Gastroesophageal sphincter (tissue), 4 donors: ENCODE measurements around the gene PPP1R37. TPM values are rescaled to one million over a fixed set of nuclear protein-coding genes. Genes with fewer than 3 reads are reported as not detected.
"Not testable (repeated sequence)": the region's sequence is repeated elsewhere in the genome, so short reads cannot be mapped to it uniquely, and the experiment has no call there.

Source experiments
- ATAC-seq: fragments of 150-250 bp; one replicate; pipeline ENCODE4 v1.9.1; 2016; ENCODE audit warnings: mild to moderate bottlenecking, moderate library complexity
- H3K27ac ChIP-seq, 4 donors: fragments of 200-600 bp; sonication (generic) in 3 of 4; 1 replicate in 3 of 4; 2 replicates in 1 of 4; pipeline ENCODE4 v1.5.1; 2016 to 2019
- H3K27me3 ChIP-seq: fragments of 200-600 bp; sonication (generic); one replicate; pipeline ENCODE4 v1.5.1; 2019
- H3K36me3 ChIP-seq, 2 donors: fragments of 200-600 bp; sonication (generic); one replicate each; pipeline ENCODE4 v1.5.1; 2019; ENCODE audit warnings: control low read depth in 1 of 2
- H3K4me1 ChIP-seq, 3 donors: fragments of 200-600 bp; sonication (generic); 1 replicate in 2 of 3; 2 replicates in 1 of 3; pipeline ENCODE4 v1.5.1; 2016 to 2019; ENCODE audit warnings: control low read depth in 2 of 3
- H3K4me3 ChIP-seq, 2 donors: fragments of 200-600 bp; sonication (generic); one replicate each; pipeline ENCODE4 v1.5.1; 2019; ENCODE audit warnings: mild to moderate bottlenecking in 1 of 2, moderate library complexity in 1 of 2
- H3K9me3 ChIP-seq, 3 donors: fragments of 200-600 bp; sonication (generic); one replicate each; pipeline ENCODE4 v1.5.1; 2017 to 2019; ENCODE audit warnings: control low read depth in 2 of 3
- CTCF ChIP-seq, 4 experiments: fragments of 200-600 bp in 2 of 4; fragments of 450-650 bp in 2 of 4; sonication (generic) in 1 of 4; IDR thresholded peaks; one replicate each; pipeline ENCODE4 v1.5.1; 2017 to 2019; ENCODE audit warnings: antibody characterized with exemption in 4 of 4, mild to moderate bottlenecking in 2 of 4, moderate library complexity in 2 of 4
- EP300 ChIP-seq: sonication (generic); formaldehyde crosslinking; IDR thresholded peaks from one replicate; pipeline ENCODE4 v1.6.1; 2017; ENCODE audit warnings: antibody characterized with exemption, mild to moderate bottlenecking
- POLR2A ChIP-seq, 2 donors: fragments of 450-650 bp; IDR thresholded peaks; one replicate each; pipeline ENCODE4 v1.6.1; 2017; ENCODE audit warnings: antibody characterized with exemption in 2 of 2, mild to moderate bottlenecking in 2 of 2, moderate library complexity in 1 of 2
- POLR2AphosphoS5 ChIP-seq: sonication (generic); formaldehyde crosslinking; IDR thresholded peaks from one replicate; pipeline ENCODE4 v1.6.1; 2017; ENCODE audit warnings: antibody characterized with exemption
- WGBS, 2 donors: methylation state at CpG; one replicate each; pipeline ENCODE4 v1.1.5; 2018; ENCODE audit warnings: low coverage in 1 of 2; 5-methylcytosine and 5-hydroxymethylcytosine counted together
- total RNA-seq, 4 donors: library from RNA; depleted of rRNA; stranded (reverse); fragments of >200 nt; gene quantifications; one replicate each; pipeline ENCODE4 v1.1.0, GENCODE V29; 2016

The PPP1R37 gene
- total RNA-seq, 4 donors from 2014 or later = 22.6 to 51.4 (median 24.6) TPM

- TF ChIP-seq CTCF (IDR thresholded peaks at IDR 0.05) = no peak
- Histone ChIP-seq H3K27ac (no peak overlapping the region), H3K9me3 (no peaks in the 10 kb centered on the region), H3K27me3 (no peaks in the 10 kb centered on the region), H3K4me1 (peaks cover 0 to 46% (median 21%) of the 10 kb centered on the region in 3 donors), H3K36me3 (no peaks in the 10 kb centered on the region), H3K4me3 (no peak overlapping the region)
- 84 to 97% methylated on average over 4 to 9 of the region's 16 CpGs for WGBS, 2 donors
- ATAC-seq = no peak
Observed at GRCh38 chr19:45104658-45105349, 11.8 kb downstream of the PPP1R37 start.

GRCh38 chr19:45106363-45106762, 13.4 kb downstream of the PPP1R37 start:
- not testable (repeated sequence) for H3K27me3 ChIP-seq
- 94 to 100% methylated on average over 1 to 10 of the region's 11 CpGs for WGBS, 2 donors

DNA sequence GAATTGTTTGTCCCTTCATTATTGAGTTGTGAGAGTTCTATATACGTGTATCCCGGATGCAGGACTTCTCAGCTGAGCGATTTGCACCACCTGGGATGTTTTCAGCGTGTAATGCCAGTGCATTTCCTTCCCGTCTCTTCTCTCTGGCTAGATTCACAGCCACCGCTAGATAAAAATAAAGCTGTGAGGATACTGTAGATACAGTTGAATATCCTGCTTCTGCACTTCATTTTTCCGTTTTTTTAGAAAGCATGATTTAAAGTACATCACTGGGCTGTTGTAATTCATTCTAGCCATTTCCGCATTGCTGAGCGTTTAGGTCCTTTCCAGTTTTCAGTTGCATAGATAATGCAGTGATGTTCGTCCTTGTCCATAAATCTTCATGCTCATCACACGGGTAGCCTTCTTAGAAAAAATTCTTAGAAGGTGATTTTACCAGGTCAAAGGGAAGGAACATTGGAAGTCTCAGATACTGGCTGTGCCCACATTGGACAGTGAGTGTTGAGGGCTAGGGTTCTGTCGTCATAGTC, 14.7 kb downstream of the PPP1R37 start:
- no peaks in the 10 kb centered on the region for H3K36me3 ChIP-seq
- ATAC-seq = no peak
- H3K9me3 ChIP-seq = no peaks in the 10 kb centered on the region
- no peaks in the 10 kb centered on the region for H3K27me3 ChIP-seq
- no peak overlapping the region for H3K27ac ChIP-seq
- no peak overlapping the region for H3K4me3 ChIP-seq
- 76 to 85% methylated on average over 11 to 12 of the region's 12 CpGs for WGBS, 2 donors
- peaks cover 0 to 32% (median 18%) of the 10 kb centered on the region in 3 donors for H3K4me1 ChIP-seq
- TF ChIP-seq CTCF (IDR thresholded peaks at IDR 0.05) (no peak), POLR2A (IDR thresholded peaks at IDR 0.05) (no peak), EP300 (no peak), POLR2AphosphoS5 (no peak)

More at GRCh38 chr19:45106363-45106762, 13.4 kb downstream of the PPP1R37 start:
- peaks cover 0 to 37% (median 21%) of the 10 kb centered on the region in 3 donors for H3K4me1 ChIP-seq
- not testable (repeated sequence) for H3K4me3 ChIP-seq, ATAC-seq, H3K36me3 ChIP-seq, H3K27ac ChIP-seq, H3K9me3 ChIP-seq

DNA sequence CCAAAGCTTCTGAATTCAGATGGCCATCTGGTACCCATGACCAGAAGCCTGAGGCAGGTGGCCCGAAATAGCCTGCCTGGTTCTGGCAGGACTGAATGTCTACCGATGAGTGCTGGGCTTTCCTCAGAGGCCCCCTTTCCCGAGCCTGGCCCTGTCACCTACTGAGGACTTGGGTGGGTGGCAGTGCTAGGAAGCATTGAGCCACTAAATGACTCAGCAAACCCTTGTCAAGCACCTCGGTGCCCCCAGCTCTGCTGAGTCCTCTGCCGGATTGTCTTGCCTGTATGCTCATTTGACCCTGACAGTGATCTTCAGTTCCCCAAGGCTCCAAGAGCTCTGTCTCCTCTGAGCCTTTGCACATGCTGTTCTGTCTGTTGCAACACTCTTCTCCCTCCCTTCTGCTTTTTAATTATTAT, 17.9 kb downstream of the PPP1R37 start:
- TF ChIP-seq CTCF (IDR thresholded peaks at IDR 0.05) = no peak
- TF ChIP-seq EP300 = no peak
- no peak for TF ChIP-seq POLR2A (IDR thresholded peaks at IDR 0.05)
- no peak for TF ChIP-seq POLR2AphosphoS5
- no peak overlapping the region for H3K4me3 ChIP-seq
- no peaks in the 10 kb centered on the region for H3K9me3 ChIP-seq
- 72 to 100% methylated on average over 3 to 4 of the region's 5 CpGs for WGBS, 2 donors
- H3K4me1 ChIP-seq = peaks cover 0 to under 1% (median 0%) of the 10 kb centered on the region in 3 donors
- H3K27ac ChIP-seq = no peak overlapping the region
- no peak for ATAC-seq
- H3K27me3 ChIP-seq = no peaks in the 10 kb centered on the region
- H3K36me3 ChIP-seq = no peaks in the 10 kb centered on the region

DNA sequence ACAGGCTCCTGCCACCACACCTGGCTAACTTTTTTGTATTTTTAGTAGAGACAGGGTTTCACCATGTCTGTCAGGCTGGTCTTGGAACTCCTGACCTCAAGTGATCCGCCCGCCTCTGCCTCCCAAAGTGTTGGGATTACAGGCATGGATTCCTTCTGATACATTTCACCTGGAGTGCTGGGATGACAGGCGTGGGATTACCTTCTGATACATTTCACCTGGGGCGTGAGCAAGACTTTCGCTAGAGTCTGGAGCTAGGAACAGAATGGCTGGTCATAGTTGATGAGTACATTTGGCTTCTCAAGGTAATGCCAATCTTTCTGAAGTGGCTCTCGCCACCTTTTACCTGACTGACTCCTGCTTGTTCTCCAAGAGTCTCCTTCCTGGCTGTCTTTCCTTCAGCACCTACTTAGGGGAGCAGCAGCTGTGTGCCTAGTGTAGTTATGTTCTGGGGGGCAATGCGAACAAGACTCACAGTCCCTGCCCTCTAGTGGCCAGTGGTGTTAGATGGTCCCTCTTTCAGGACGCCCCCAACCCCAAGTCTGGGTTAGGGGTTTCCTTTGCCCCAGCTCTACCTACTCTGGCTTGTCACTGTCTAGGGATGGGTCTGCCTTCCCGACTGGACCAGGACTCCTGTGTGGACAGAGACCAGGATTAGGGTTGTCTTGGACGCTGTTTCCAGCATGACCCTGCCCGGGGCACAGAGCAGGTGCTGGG, 19.3 kb downstream of the PPP1R37 start:
- Histone ChIP-seq H3K9me3 (no peaks in the 10 kb centered on the region), H3K27ac (no peak overlapping the region), H3K4me3 (no peak overlapping the region), H3K4me1 (peaks cover 0 to 9% (median 0%) of the 10 kb centered on the region in 3 donors), H3K27me3 (no peaks in the 10 kb centered on the region), H3K36me3 (no peaks in the 10 kb centered on the region)
- 93% methylated on average over 5 of the region's 11 CpGs; no CpG with 5 or more reads in 1 of the 2 donors for WGBS, 2 donors
- TF ChIP-seq EP300 (no peak), POLR2A (IDR thresholded peaks at IDR 0.05) (no peak), CTCF (IDR thresholded peaks at IDR 0.05) (no peak), POLR2AphosphoS5 (no peak)
- ATAC-seq = no peak
